ENCODE data around the gene CFAP57. TPM values are rescaled to one million over a fixed set of nuclear protein-coding genes. Genes with fewer than 3 reads are reported as not detected.

The CFAP57 gene
- total RNA-seq, 4 donors from 2014 or later, result 0.12 to 0.46 TPM; not detected in 2

DNA sequence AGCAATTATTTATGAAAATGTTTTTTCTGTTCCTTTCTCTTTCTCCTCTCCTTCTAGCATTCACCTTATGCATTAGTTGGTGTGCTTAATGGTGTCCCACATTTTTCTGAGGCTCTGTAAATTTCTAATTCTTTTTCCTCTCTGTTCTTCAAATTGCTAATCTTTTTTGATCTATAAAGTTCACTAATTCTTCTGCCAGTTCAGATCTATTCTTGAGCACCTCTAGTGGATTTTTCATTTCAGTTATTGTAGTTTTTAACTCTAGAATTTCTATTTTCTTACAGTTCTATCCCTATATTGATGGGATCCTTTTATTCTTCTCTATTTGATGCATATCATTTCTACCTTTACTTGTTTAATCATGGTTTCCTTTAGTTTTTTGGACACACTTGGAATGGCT lies 22.4 kb downstream of the CFAP57 start:
- ATAC-seq (ENCODE audit: low FRiP score), result no peak
- TF ChIP-seq, protein P1, sequence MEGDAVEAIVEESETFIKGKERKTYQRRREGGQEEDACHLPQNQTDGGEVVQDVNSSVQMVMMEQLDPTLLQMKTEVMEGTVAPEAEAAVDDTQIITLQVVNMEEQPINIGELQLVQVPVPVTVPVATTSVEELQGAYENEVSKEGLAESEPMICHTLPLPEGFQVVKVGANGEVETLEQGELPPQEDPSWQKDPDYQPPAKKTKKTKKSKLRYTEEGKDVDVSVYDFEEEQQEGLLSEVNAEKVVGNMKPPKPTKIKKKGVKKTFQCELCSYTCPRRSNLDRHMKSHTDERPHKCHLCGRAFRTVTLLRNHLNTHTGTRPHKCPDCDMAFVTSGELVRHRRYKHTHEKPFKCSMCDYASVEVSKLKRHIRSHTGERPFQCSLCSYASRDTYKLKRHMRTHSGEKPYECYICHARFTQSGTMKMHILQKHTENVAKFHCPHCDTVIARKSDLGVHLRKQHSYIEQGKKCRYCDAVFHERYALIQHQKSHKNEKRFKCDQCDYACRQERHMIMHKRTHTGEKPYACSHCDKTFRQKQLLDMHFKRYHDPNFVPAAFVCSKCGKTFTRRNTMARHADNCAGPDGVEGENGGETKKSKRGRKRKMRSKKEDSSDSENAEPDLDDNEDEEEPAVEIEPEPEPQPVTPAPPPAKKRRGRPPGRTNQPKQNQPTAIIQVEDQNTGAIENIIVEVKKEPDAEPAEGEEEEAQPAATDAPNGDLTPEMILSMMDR (IDR thresholded peaks at IDR 0.05), result no peak
- no peak for DNase-seq (ENCODE audit: low spot score)

DNA sequence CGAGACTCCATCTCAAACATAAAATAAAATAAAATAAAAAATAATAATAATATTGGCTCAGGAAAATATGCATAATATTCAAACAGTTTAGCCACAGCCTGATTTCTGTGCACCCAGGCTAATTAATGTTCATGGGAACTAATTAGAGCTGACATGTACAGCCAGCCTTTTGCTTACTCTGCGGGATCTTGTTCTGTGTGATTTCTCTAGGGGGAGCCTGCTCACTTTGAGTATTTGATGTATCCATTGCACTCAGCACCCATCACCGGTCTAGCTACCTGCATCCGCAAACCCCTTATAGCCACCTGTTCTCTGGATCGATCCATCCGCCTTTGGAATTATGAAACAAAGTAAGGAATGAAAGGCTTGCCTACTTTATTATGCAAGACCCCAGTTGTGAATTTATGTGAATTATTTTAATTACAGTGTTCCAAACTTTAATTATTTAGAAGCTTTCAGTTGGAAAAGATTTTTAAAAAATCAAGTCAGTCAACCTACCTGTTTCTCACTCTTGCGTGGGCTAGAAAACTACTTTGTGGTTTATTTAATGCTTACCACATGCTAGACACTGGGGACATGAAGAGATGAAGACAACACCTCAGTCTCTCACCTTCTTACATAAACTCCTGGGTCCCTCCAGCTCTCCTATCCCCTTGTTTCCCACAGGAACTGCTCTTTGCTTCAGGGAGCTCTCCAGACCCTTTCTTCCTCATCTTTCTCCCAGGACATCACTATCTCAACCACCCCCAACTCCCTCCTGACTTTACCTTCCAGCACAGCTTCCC lies 25.4 kb downstream of the CFAP57 start:
- TF ChIP-seq, protein P1 (IDR thresholded peaks at IDR 0.05), result no peak
- DNase-seq (ENCODE audit: low spot score) (no peak), ATAC-seq (ENCODE audit: low FRiP score) (no peak)

DNA sequence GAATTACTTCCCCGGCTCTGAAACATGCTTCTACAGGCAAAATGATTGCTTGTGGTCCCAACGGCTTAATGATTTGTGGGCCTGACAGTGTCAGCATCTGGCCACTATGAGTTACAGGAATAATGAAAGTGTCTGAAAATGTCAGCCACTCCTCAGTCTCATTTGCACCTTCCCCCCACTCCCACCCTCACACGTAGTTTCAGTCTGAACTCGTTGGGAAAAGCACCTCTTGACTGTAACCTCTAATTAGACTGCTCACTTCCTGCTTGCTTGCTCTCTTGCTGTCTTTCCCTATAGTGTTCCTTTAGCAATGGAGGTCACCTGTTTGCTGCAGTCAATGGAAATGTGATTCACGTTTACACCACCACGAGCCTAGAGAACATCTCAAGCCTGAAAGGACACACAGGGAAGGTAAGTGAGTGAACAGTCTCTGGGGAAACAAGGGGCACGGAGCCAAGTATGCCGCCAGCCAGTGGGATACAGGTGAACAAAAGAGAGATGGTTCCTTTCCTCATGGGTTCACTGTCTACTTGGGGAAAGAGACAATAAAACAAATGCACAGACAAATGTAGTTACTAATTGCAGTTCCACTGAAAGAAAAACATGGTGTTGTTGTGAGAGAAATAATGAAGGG lies 27.1 kb downstream of the CFAP57 start:
- no peak for ATAC-seq (ENCODE audit: low FRiP score)
- DNase-seq (ENCODE audit: low spot score), result no peak
- TF ChIP-seq, protein P1 (IDR thresholded peaks at IDR 0.05), result no peak

DNA sequence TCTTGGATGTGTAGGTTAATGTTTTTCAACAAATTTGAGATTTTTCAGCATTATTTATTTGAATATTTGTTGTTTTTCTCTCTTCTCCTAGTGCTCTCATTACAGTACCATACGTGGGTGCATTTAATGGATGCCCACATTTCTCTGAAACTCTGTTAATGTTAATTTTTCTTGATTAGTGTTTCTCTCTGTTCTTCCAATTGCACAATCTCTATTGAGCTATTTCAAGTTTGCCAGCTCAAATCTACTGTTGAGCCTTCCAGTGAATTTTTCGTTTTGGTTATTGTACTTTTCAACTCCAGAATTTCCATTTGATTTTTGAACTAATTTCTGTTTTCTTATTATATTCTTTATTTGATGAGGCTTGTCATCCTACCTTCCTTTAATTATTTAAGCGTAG lies 31.7 kb downstream of the CFAP57 start:
- DNase-seq (ENCODE audit: low spot score) (no peak), ATAC-seq (ENCODE audit: low FRiP score) (no peak)
- TF ChIP-seq, protein P1 (IDR thresholded peaks at IDR 0.05), result no peak

DNA sequence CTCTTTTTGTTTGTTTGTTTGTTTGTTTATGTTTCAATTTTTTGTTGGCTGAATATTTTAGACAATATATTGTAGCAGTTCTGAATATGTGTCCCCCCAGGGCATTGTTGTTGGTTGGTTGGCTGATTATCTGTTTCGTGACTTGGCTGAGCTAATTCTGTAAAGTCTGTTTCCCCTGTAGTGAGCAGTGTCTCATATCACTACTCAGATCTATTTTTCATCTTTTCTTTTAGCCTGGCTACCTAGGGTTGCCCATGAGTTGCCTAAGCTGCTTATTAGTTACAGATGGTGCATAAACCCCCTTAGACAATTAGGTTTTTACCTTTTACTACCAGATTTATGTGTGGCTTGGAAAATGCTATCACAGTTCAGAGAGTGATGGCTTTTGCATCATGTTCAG lies 32.3 kb downstream of the CFAP57 start:
- no peak for DNase-seq (ENCODE audit: low spot score)

DNA sequence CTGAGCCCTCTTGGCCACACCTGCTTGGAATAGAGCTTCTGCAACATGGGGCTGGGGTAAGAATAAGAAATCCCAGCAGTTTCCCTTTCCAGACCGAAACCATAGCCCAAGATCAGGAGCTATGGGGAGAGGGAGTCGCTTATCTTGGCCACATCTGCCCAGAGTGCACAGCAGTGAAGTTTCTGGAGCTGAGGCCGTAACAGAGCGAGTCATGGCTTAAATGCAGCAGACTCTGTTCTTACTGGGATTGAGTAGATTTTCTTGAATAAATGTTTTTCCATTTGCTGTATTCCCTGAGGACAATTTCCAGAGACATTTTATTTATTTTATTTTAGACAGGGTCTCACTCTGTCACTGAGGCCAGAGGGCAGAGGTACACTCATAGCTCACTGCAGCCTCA lies 33.5 kb downstream of the CFAP57 start:
- TF ChIP-seq, protein P1 (IDR thresholded peaks at IDR 0.05), result no peak
- no peak for DNase-seq (ENCODE audit: low spot score)
- ATAC-seq (ENCODE audit: low FRiP score), result no peak

More for the DNA sequence above, 32.3 kb downstream of the CFAP57 start:
- ATAC-seq (ENCODE audit: low FRiP score), result no peak
- TF ChIP-seq, protein P1 (IDR thresholded peaks at IDR 0.05), result no peak

Measured in omental fat pad (tissue), 4 donors.